Activated T-helper 1 cell treated with anti-CD3 and anti-CD28 coated beads, Interleukin-2, amount 50 U/mL, for 16 hours (primary cell): ENCODE measurements around the gene ITGB3.

Experiments used
- DNase-seq, 2 donors: peaks; one replicate each; pipeline ENCODE4 v3.0.0-alpha.2; 2020; ENCODE audit warnings: low read depth in 1 of 2, low spot score in 1 of 2

Gene ITGB3

GRCh38 chr17:47295874-47296255 lies 42.2 kb downstream of the ITGB3 start:
- DNase-seq: no peak

- no peak for DNase-seq
Measured at GRCh38 chr17:47297661-47298400, 44.2 kb downstream of the ITGB3 start.

- no peak for DNase-seq
Measured at GRCh38 chr17:47298712-47299111, 45.1 kb downstream of the ITGB3 start.

DNA sequence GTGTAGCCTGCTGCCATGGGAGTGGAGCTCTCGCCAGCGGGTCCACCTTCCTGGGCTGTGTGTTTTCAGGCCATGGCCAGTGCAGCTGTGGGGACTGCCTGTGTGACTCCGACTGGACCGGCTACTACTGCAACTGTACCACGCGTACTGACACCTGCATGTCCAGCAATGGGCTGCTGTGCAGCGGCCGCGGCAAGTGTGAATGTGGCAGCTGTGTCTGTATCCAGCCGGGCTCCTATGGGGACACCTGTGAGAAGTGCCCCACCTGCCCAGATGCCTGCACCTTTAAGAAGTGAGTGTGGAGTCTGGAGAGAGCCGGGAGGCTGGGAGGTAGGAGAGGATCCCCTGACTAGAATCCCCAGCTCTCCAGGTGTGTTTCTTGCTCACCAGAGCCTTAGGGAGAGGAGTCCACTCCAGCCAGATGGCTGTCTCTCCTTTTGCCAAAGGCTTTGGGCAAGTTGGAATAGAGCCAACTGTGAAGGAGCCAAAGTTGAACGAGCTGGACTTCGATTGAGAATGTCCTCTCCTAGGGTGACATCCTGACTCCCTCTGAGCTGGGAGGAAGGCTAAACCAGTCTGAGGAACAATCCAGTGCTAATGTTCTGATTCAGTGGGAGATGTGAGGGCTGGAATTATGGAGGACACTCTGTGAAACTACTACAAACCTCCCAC lies 45.7 kb downstream of the ITGB3 start:
- no peak for DNase-seq

DNA sequence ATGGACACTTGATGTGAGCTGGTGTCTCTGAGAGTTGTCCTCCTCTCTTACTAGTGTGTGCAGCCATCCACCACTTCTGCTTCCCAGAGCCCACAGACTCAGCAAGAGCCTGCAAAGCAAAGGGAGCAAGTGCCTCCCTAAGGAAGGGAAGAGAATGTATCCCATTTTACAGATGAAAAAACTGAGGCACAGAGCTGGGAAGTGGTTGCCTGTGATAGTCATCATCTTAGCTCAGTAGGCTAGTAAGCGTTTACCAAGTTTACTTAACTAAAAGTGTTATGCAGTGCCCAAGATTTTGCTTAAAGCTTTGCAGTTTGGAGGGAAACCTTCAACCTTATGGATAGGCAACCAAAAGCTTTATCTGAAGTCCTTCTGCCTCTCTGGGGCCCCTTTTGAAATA lies 47.1 kb downstream of the ITGB3 start:
- no peak for DNase-seq

DNA sequence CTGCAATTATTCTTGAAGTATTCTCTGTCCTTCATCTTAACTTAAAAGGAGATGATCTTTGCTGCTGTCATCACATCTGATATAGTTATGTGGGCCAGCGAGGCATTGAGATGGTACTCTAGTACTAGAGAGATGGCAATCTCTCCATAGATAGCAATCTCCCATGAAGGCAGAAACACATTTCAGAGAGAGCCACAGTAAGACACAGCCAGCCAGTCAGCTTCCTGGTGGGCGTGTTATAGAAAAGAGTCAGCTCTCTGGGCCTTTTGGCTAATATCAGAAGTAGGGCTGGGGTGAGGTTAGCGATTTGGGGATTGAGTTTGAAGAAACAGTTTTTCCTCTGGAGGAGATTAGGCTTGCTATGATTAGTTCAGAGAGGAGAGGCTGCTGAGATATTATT lies 47.5 kb downstream of the ITGB3 start:
- no peak for DNase-seq

- DNase-seq: no peak
Measured at GRCh38 chr17:47301831-47302230, 48.2 kb downstream of the ITGB3 start.

GRCh38 chr17:47304186-47304585 lies 50.6 kb downstream of the ITGB3 start:
- DNase-seq: no peak

GRCh38 chr17:47305302-47305923 lies 51.8 kb downstream of the ITGB3 start:
- DNase-seq: no peak

GRCh38 chr17:47310186-47310733 lies 56.6 kb downstream of the ITGB3 start:
- no peak for DNase-seq

DNA sequence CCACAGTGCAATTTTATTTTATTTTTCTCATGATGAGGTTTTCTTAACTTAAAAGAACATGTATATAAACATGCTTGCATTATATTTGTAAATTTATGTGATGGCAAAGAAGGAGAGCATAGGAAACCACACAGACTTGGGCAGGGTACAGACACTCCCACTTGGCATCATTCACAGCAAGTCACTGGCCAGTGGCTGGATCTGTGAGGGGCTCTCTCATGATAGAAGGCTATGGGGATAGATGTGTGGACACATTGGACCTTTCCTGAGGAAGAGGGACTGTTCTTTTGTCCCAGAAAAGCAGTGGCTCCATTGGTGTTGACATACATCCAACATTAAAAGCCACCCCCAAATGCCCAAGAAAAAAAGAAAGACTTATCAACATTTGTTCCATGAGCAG lies 57.8 kb downstream of the ITGB3 start:
- DNase-seq: no peak

GRCh38 chr17:47315451-47316266 lies 62.0 kb downstream of the ITGB3 start:
- no peak for DNase-seq

DNA sequence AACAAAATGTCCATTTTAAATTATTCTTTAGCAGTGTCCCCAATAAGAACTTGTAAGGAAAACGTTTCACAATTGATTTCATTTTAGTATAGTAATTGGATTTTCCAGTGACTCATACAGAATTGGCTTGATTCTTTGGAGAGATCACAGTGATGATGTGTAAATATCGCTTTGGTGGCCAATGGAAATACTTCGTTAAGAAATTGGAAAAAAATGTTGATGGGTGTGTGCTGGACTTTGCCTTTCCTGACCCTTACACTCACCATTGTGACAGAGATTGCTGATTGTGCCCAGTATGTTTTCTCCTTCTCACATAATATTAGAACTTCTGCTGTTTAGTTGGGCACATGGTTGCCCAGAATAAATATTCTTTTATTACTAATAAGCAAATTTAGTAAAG lies 62.7 kb downstream of the ITGB3 start:
- no peak for DNase-seq

DNA sequence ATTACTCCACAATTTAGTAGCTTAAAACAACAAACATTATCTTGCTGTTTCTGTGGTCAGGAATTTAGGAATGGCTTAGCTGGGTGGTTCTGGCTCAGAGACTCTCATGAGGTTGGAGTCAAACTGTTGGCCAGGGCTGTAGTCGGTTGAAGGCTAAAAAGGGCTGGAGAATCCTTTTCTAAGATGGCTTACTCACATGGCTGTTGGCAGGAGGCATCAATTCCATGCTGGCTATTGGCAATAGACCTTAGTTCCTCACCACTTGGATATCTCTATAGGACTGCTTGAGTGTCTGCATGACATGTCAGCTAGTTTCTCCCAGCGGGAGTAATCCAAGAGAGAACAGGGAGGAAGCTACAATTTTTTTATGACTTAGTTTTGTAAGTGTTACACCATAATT lies 63.5 kb downstream of the ITGB3 start:
- no peak for DNase-seq

- no peak for DNase-seq
Measured at GRCh38 chr17:47318197-47318918, 64.7 kb downstream of the ITGB3 start.

DNA sequence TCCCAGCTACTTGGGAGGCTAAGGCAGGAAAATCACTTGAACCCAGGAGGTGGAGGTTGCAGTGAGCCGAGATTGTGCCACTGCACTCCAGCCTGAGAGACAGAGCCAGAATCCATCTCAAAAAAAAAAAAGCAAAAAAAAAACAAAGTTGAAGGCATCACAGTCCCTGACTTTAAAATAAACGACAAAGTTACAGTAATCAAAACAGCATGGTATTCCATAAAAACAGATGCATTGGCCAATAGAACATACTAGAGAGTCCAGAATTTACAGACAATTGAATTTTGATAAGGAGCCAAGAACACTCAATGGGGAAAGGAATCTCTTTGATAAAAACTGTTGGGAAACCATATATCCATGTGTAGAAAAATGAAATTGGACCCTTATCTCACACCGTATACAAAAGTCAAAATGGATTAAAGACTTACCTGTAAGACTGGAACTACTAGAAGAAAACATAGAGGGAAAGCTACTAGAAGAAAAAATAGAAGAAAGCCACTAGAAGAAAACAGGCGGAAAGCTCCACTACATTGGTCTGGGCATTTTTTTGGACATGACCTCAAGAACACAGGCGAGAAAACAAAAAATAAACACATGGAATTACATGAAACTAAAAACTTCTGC lies 67.4 kb downstream of the ITGB3 start:
- DNase-seq: no peak

DNA sequence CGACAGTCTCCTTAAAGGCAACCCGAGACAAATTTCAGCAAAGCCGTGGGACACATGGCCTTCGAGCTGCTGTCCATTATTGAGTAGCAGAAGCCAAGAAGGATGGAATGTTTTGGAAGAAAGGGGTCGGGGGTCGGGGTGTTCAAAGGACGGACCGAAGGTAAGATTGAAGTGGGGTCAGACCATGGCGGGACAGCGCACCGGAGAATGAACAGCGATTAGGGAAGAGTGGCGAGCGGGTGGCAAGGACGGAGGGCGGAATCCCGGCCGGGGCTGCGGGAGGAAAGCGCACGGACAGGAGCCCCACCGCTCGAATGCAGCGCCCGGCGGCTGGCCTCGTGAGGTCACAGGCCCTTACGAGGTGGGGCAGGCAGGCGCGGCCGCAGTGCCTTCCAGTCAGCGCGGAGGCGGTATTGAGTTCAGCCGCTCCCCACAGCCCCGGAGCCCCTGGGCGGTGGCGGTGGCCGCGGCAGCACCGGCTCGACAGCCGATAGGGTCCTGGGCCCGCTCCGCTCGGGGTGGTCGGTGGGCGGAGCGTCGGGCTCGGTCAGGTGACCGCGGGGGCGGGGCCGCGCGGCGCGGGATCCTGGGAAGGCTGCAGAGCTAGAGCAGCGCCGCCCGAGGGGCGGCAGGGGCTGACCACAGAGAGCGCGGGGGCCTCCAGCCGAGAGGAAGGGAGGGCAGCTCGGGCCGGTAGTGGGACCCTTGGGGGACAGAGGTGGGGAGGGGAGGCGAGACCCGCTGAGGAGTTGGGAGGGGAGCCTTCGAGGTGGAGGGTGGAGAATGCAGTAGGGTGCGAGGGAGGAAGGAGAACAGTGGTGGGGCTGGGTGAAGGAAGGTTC lies 70.0 kb downstream of the ITGB3 start, which contains the start of gene EFCAB13:
Gene EFCAB13, plus strand, starts transcription at position 574 of the 842 bp plus-strand sequence. CDS start 4,399 bp downstream, outside the sequence.
- DNase-seq: peak; percentile 53 to 60

DNA sequence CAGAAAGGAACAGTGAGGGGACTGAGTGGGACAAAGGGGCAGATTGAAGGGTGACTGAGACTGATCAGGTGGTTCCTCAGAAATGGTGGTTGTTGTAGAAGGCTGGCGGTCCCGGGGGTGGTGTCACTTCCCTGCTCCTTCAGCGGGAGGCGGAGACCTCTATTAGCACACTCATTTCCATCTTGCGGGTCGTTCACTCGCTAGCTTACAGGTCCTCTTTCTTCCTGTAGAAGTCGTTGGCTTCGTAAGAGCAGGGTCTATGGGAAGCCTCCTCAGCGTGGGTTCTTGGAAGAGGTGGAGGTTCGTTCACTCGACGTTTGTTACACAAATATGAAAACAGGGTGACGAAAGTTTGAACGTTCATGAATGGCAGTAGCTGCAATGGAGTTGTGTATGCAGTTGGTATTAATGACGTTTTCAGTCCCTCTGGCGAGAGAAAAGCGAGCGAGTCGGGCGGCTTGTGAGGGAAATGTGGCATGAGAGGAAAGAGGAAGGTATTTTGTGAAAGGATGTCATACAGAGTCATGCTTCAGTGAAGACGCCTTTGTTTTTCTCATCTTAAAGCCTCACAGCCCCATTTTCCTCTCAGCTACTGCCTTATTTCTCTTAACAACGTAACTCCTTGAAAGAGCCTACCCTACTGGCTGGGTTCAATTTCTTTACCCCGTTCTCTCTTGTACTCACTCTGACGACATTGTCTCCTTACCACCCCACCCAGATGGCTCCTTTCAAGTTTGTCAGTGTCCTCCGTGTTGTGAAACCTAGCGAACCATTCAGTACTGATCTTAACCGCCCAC lies 70.8 kb downstream of the ITGB3 start:
- peak; percentile 7 to 27 for DNase-seq
